ENCODE results near the gene SEMA4A.
"Not testable (repeated sequence)": the region's sequence is repeated elsewhere in the genome, so short reads cannot be mapped to it uniquely, and the experiment has no call there.

SEMA4A gene

GRCh38 chr1:156176610-156177210 lies 23.3 kb downstream of the SEMA4A start:
- H3K4me3 ChIP-seq (ENCODE audit: control insufficient read depth, low read depth, low read length): no peak overlapping the region
- no peak for DNase-seq (ENCODE audit: low read depth)
- TF ChIP-seq, protein P1, sequence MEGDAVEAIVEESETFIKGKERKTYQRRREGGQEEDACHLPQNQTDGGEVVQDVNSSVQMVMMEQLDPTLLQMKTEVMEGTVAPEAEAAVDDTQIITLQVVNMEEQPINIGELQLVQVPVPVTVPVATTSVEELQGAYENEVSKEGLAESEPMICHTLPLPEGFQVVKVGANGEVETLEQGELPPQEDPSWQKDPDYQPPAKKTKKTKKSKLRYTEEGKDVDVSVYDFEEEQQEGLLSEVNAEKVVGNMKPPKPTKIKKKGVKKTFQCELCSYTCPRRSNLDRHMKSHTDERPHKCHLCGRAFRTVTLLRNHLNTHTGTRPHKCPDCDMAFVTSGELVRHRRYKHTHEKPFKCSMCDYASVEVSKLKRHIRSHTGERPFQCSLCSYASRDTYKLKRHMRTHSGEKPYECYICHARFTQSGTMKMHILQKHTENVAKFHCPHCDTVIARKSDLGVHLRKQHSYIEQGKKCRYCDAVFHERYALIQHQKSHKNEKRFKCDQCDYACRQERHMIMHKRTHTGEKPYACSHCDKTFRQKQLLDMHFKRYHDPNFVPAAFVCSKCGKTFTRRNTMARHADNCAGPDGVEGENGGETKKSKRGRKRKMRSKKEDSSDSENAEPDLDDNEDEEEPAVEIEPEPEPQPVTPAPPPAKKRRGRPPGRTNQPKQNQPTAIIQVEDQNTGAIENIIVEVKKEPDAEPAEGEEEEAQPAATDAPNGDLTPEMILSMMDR (IDR thresholded peaks at IDR 0.05; ENCODE audit: control insufficient read depth, insufficient read depth, low read depth, low read length, missing control alignments): no peak

- TF ChIP-seq, protein P1 (IDR thresholded peaks at IDR 0.05; ENCODE audit: control insufficient read depth, insufficient read depth, low read depth, low read length, missing control alignments): no peak
- DNase-seq (ENCODE audit: low read depth): no peak
- no peak overlapping the region for H3K4me3 ChIP-seq (ENCODE audit: control insufficient read depth, low read depth, low read length)
Observed at GRCh38 chr1:156177919-156178654, 24.7 kb downstream of the SEMA4A start.

- no peak overlapping the region for H3K4me3 ChIP-seq (ENCODE audit: control insufficient read depth, low read depth, low read length)
- TF ChIP-seq, protein P1 (IDR thresholded peaks at IDR 0.05; ENCODE audit: control insufficient read depth, insufficient read depth, low read depth, low read length, missing control alignments): no peak
Observed at GRCh38 chr1:156180471-156180870, 27.1 kb downstream of the SEMA4A start.

DNA sequence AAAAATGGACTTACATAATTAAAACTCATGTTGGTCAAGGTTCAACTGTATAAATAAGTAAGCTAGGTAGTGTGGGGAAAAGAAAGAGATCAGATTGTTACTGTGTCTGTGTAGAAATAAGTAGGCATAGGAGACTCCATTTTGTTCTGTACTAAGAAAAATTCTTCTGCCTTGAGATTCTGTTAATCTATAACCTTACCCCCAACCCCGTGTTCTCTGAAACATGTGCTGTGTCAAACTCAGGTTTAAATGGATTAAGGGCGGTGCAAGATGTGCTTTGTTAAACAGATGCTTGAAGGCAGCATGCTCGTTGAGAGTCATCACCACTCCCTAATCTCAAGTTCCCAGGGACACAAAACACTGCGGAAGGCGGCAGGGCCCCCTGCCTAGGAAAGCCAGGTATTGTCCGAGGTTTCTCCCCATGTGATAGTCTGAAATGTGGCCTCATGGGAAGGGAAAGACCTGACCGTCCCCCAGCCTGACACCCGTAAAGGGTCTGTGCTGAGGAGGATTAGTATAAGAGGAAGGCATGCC lies 28.1 kb downstream of the SEMA4A start:
- H3K4me3 ChIP-seq (ENCODE audit: control insufficient read depth, low read depth, low read length); DNase-seq (ENCODE audit: low read depth): not testable (repeated sequence)

More at GRCh38 chr1:156180471-156180870, 27.1 kb downstream of the SEMA4A start:
- no peak for DNase-seq (ENCODE audit: low read depth)

- DNase-seq (ENCODE audit: low read depth); H3K4me3 ChIP-seq (ENCODE audit: control insufficient read depth, low read depth, low read length): not testable (repeated sequence)
Observed at GRCh38 chr1:156182010-156182779, 28.8 kb downstream of the SEMA4A start.

GRCh38 chr1:156186347-156187177 lies 33.2 kb downstream of the SEMA4A start:
- not testable (repeated sequence) for DNase-seq (ENCODE audit: low read depth); H3K4me3 ChIP-seq (ENCODE audit: control insufficient read depth, low read depth, low read length)

GRCh38 chr1:156190265-156190664 lies 36.9 kb downstream of the SEMA4A start:
- DNase-seq (ENCODE audit: low read depth); H3K4me3 ChIP-seq (ENCODE audit: control insufficient read depth, low read depth, low read length): not testable (repeated sequence)

DNA sequence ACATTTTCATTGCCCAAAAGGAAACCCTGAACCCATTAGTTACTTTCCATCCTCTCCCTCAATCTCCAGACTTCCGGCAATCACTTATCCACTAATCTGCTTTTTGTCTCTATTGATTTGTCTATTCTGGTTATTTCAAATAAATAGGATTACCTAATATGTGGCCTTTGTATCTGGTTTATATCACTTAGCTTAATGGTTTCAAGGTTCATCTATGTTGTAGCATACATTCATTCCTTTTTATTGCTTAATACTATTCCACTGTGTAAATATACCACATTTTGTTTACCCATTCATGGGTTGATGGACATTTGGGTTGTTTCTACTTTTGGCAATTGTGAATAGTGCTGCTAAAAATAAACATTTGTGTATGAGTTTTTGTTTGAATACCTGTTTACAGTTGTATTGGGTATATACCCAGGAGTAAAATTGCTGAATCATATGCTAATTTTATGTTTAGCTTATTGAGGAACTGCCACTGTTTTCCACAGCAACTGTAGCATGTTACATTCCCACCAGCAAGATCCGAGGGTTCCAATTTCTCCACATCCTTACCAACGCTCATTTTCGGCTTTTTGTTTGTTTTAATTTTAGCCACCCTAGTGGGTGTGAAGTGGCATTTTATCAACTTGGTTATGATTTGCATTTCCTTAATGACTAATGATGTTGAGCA lies 38.0 kb downstream of the SEMA4A start:
- no peak overlapping the region for H3K4me3 ChIP-seq (ENCODE audit: control insufficient read depth, low read depth, low read length)
- DNase-seq (ENCODE audit: low read depth): no peak
- TF ChIP-seq, protein P1 (IDR thresholded peaks at IDR 0.05; ENCODE audit: control insufficient read depth, insufficient read depth, low read depth, low read length, missing control alignments): no peak

All from AG09309 (cell line).